Fibroblast of lung (primary cell): ENCODE data around the gene RGS12. TPM values are rescaled to one million over a fixed set of nuclear protein-coding genes. Genes with fewer than 3 reads are reported as not detected.

Experiments used
- DNase-seq, 2 donors: peaks; one replicate each; pipeline versions ENCODE4 v3.0.0 to v3.0.0-alpha.2; 2010; ENCODE audit warnings: low read depth in 2 of 2
- H2AFZ ChIP-seq: 2 replicates; pipeline ENCODE4 v1.5.1; 2012; ENCODE audit warnings: low read length, control low read depth, inconsistent platforms
- H3K27ac ChIP-seq: 2 replicates; pipeline ENCODE4 v1.5.1; 2011; ENCODE audit warnings: low read length, control low read depth; ENCODE audit not compliant: insufficient read depth
- H3K27me3 ChIP-seq: 2 replicates; pipeline ENCODE4 v1.5.1; 2011; ENCODE audit warnings: mild to moderate bottlenecking, low read length; ENCODE audit not compliant: control insufficient read depth, insufficient read depth
- H3K36me3 ChIP-seq: 2 replicates; pipeline ENCODE4 v1.5.1; 2011; ENCODE audit warnings: low read length; ENCODE audit not compliant: control insufficient read depth, insufficient read depth
- H3K4me1 ChIP-seq: 2 replicates; pipeline ENCODE4 v1.5.1; 2011; ENCODE audit warnings: low read length; ENCODE audit not compliant: control insufficient read depth, insufficient read depth; ENCODE audit errors: extremely low read depth
- H3K4me2 ChIP-seq: 2 replicates; pipeline ENCODE4 v1.5.1; 2011; ENCODE audit warnings: low read length, control low read depth; ENCODE audit not compliant: insufficient read depth; ENCODE audit errors: extremely low read depth
- H3K4me3 ChIP-seq, 4 experiments: fragments of 200-600 bp in 1 of 4; sonication (generic) in 1 of 4; replicated peaks in 1 of 4; 2 replicates each; pipeline ENCODE4 v1.5.1; 2011 to 2016; ENCODE audit warnings: low read length in 4 of 4, low read depth in 3 of 4, mild to moderate bottlenecking in 3 of 4, control low read depth in 2 of 4, inconsistent platforms in 1 of 4, mixed read lengths in 1 of 4; ENCODE audit not compliant: insufficient read depth in 1 of 4; ENCODE audit errors: control extremely low read depth in 1 of 4
- H3K79me2 ChIP-seq: 2 replicates; pipeline ENCODE4 v1.5.1; 2012; ENCODE audit warnings: mild to moderate bottlenecking, low read length, inconsistent platforms; ENCODE audit not compliant: control insufficient read depth, insufficient read depth
- H3K9ac ChIP-seq: 2 replicates; pipeline ENCODE4 v1.5.1; 2011; ENCODE audit warnings: mild to moderate bottlenecking, low read length, control low read depth; ENCODE audit not compliant: insufficient read depth
- H3K9me3 ChIP-seq: 2 replicates; pipeline ENCODE4 v1.5.1; 2012; ENCODE audit warnings: low read depth, low read length; ENCODE audit not compliant: control insufficient read depth, insufficient read depth
- H4K20me1 ChIP-seq: 2 replicates; pipeline ENCODE4 v1.5.1; 2011; ENCODE audit warnings: low read length; ENCODE audit not compliant: control insufficient read depth, insufficient read depth; ENCODE audit errors: extremely low read depth
- EZH2 ChIP-seq: IDR thresholded peaks from 2 replicates; pipeline ENCODE4 v1.5.1; 2012; ENCODE audit warnings: low read length, control low read depth, mild to moderate bottlenecking; ENCODE audit errors: missing control alignments
- polyA plus RNA-seq, 2 donors: library from polyadenylated mRNA; depleted of rRNA in 1 of 2; stranded (reverse) in 1 of 2; unstranded in 1 of 2; fragments of >200 nt; gene quantifications; 2 replicates each; pipeline ENCODE4 v1.2.1, GENCODE V29; 2011 to 2012; ENCODE audit warnings: missing spikeins in 1 of 2
- total RNA-seq: library from RNA; depleted of rRNA; stranded (reverse); fragments of >200 nt; gene quantifications from 2 replicates; pipeline ENCODE4 v1.2.1, GENCODE V29; 2014
- TF ChIP-seq, protein P1 (sequence below), 2 donors: IDR thresholded peaks in 1 of 2; conservative IDR thresholded peaks in 1 of 2; 1 replicate in 1 of 2; 2 replicates in 1 of 2; pipeline ENCODE4 v1.5.1; 2011 to 2012; ENCODE audit warnings: low read length in 2 of 2, control low read depth in 1 of 2, inconsistent platforms in 1 of 2, low read depth in 1 of 2, mild to moderate bottlenecking in 1 of 2

The RGS12 gene
- total and polyA plus RNA-seq, 2 donors (not counting 1 experiment from before 2014, with no cell fraction given) = 5.1 to 21.1 TPM

DNA sequence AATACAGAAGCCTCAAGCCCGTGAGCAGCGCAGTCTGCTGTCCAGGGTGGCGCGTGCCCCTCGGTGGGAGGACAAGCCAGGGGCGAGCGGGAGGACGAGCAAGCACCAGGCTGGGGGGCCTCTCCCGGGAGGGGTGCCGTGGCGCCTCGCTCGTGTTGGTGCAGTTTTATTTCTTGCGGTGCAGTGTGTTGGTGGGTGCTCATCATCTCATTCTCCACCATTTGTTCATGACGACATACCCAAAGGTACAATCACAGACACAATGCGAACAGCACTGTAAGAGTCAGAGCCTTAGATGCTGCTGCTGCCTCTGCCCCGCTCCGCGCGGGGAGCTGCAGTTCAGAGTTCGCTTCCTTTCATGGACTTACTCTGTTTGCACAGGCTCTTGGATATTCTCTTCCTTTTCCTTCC lies 30.3 kb downstream of the RGS12 start:
- no peak overlapping the region for H3K4me3 ChIP-seq
- H4K20me1 ChIP-seq = no peaks in the 10 kb centered on the region
- no peak overlapping the region for H3K9ac ChIP-seq
- no peak for DNase-seq
- H2AFZ ChIP-seq = no peak overlapping the region
- no peaks in the 10 kb centered on the region for H3K9me3 ChIP-seq
- H3K79me2 ChIP-seq = peaks cover 5% of the 10 kb centered on the region
- TF ChIP-seq, protein P1, sequence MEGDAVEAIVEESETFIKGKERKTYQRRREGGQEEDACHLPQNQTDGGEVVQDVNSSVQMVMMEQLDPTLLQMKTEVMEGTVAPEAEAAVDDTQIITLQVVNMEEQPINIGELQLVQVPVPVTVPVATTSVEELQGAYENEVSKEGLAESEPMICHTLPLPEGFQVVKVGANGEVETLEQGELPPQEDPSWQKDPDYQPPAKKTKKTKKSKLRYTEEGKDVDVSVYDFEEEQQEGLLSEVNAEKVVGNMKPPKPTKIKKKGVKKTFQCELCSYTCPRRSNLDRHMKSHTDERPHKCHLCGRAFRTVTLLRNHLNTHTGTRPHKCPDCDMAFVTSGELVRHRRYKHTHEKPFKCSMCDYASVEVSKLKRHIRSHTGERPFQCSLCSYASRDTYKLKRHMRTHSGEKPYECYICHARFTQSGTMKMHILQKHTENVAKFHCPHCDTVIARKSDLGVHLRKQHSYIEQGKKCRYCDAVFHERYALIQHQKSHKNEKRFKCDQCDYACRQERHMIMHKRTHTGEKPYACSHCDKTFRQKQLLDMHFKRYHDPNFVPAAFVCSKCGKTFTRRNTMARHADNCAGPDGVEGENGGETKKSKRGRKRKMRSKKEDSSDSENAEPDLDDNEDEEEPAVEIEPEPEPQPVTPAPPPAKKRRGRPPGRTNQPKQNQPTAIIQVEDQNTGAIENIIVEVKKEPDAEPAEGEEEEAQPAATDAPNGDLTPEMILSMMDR (conservative IDR thresholded peaks at IDR 0.05 in 1 of 2, IDR thresholded peaks at IDR 0.05 in 1 of 2; ENCODE audit: low read depth in 1 of 2, low read length in 2 of 2) = no peak
- no peak for TF ChIP-seq EZH2
- peaks cover 5% of the 10 kb centered on the region for H3K36me3 ChIP-seq
- H3K27me3 ChIP-seq = no peaks in the 10 kb centered on the region
- H3K4me2 ChIP-seq = no peak overlapping the region
- H3K27ac ChIP-seq = no peak overlapping the region
- H3K4me1 ChIP-seq = peaks cover 2% of the 10 kb centered on the region

DNA sequence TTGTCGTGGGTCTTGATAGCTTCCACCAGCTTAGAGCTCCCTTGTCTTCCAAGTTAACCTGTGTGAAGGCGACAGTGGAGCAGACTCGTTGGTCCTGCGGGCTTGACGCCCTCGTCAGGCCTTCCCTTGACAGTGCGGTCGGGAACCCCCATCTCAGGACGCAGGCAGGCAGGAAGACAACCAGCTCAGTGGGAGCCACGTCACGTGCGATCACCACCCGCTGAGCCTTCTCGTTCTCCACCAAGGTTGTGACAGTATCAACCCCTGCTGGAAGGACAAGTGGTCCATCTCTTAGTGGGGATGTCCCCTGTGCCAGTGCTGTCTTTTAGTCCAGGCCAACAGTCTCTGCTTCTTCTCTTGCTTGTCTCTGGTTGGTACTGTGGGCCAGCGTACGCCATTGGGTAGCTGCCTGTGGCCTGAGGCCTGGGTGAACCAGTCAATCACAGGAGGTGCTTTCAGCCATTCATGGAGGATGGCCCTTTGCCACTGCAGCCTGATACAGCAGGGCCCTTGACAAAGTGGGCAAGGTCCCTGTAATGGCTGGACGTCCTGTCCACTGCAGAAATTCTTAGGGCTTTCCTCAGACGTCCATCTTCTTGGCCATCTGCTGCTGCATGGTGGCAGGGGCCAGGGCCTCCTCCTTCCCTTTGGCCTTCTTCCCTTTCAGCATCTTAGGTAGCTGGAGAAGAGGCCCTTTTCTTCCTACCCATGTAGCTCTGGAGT lies 31.4 kb downstream of the RGS12 start:
- H3K4me3 ChIP-seq = no peak overlapping the region
- no peak overlapping the region for H3K9ac ChIP-seq
- H3K9me3 ChIP-seq = no peaks in the 10 kb centered on the region
- TF ChIP-seq, protein P1 (conservative IDR thresholded peaks at IDR 0.05 in 1 of 2, IDR thresholded peaks at IDR 0.05 in 1 of 2; ENCODE audit: low read depth in 1 of 2, low read length in 2 of 2) = no peak
- no peak for TF ChIP-seq EZH2
- peaks cover 5% of the 10 kb centered on the region for H3K79me2 ChIP-seq
- no peak overlapping the region for H3K27ac ChIP-seq
- no peak overlapping the region for H3K4me2 ChIP-seq
- H4K20me1 ChIP-seq = no peaks in the 10 kb centered on the region
- peaks cover 2% of the 10 kb centered on the region for H3K36me3 ChIP-seq
- DNase-seq = no peak
- peaks cover 2% of the 10 kb centered on the region for H3K4me1 ChIP-seq
- no peaks in the 10 kb centered on the region for H3K27me3 ChIP-seq
- no peak overlapping the region for H2AFZ ChIP-seq

DNA sequence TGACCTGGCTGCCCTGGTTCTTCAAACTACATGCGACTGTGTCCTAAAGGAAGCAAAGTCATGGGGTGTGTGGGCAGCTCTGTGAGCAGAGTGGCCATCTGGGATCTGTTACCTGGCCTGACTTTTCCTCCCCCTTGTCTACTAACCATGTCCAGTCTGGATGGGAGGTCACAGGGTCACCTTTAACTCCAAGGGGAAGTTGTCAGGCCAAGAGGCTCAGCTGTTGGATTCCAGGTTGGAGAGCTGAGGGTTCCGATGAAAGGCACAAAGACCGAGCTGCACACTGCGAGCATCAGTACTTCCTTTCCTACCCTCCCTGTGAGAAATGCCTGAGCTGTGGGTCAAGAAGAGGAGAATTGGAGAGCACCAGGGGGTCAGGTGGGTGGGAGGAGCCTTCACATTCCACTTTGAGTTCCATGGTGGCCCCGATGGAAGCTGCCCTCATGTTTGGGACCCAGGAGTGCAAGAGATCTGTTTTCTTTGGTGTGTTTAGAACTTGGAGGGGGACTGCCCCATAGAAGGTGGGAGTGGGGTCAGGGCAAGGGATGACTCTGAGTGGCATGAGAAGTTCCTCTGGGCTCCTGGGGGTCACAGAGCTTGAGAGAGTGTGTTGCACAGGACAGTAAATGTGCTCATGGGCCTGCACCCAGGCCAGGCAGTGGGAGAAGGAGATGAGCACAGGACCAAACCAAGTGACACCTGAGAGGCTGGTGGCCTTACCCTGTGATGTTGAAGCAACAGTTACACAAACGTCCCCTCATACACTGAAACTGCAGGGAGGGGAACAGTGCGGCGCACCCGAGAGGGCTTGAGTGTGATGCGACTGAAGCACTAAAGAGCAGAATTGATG lies 36.2 kb downstream of the RGS12 start:
- no peaks in the 10 kb centered on the region for H4K20me1 ChIP-seq
- no peak overlapping the region for H3K4me3 ChIP-seq
- H2AFZ ChIP-seq = no peak overlapping the region
- no peak overlapping the region for H3K9ac ChIP-seq
- no peaks in the 10 kb centered on the region for H3K9me3 ChIP-seq
- no peak overlapping the region for H3K27ac ChIP-seq
- DNase-seq = no peak
- no peaks in the 10 kb centered on the region for H3K36me3 ChIP-seq
- H3K79me2 ChIP-seq = peaks cover 2% of the 10 kb centered on the region
- TF ChIP-seq EZH2 = no peak
- TF ChIP-seq, protein P1 (conservative IDR thresholded peaks at IDR 0.05 in 1 of 2, IDR thresholded peaks at IDR 0.05 in 1 of 2; ENCODE audit: low read depth in 1 of 2, low read length in 2 of 2) = no peak
- H3K4me1 ChIP-seq = no peaks in the 10 kb centered on the region
- H3K4me2 ChIP-seq = no peak overlapping the region
- H3K27me3 ChIP-seq = no peaks in the 10 kb centered on the region
